Measurements from ENCODE around the gene ZNF507.
"Not testable (repeated sequence)": the region's sequence is repeated elsewhere in the genome, so short reads cannot be mapped to it uniquely, and the experiment has no call there.

Gene ZNF507

GRCh38 chr19:32367063-32367462 lies 21.7 kb downstream of the ZNF507 start:
- DNase-seq (ENCODE audit: low read depth in 4 of 4, low spot score in 1 of 4), result no peak

- DNase-seq (ENCODE audit: low read depth in 4 of 4, low spot score in 1 of 4), result no peak
These were observed 22.6 kb downstream of the ZNF507 start for GRCh38 chr19:32367948-32368536.

DNA sequence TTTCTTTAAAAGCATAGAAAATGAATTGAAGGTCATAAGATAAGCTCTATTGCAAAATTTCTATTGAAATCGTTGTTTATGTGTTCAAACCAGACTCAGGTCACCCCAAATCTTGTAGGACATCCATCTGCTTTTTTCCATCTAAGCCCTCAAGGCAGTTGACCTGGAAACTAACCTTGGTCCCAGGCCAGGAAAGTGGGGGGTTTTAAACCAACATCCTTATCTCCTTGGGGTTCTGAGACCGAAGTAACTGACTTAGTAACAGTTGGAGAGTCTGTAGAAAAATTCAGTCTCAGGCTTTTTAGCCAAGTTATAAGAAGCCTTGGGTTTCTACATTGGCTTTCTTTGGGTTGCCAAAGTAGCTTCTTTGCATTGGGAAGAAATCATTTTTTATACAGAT lies 23.4 kb downstream of the ZNF507 start:
- DNase-seq (ENCODE audit: low read depth in 4 of 4, low spot score in 1 of 4), result no peak

DNA sequence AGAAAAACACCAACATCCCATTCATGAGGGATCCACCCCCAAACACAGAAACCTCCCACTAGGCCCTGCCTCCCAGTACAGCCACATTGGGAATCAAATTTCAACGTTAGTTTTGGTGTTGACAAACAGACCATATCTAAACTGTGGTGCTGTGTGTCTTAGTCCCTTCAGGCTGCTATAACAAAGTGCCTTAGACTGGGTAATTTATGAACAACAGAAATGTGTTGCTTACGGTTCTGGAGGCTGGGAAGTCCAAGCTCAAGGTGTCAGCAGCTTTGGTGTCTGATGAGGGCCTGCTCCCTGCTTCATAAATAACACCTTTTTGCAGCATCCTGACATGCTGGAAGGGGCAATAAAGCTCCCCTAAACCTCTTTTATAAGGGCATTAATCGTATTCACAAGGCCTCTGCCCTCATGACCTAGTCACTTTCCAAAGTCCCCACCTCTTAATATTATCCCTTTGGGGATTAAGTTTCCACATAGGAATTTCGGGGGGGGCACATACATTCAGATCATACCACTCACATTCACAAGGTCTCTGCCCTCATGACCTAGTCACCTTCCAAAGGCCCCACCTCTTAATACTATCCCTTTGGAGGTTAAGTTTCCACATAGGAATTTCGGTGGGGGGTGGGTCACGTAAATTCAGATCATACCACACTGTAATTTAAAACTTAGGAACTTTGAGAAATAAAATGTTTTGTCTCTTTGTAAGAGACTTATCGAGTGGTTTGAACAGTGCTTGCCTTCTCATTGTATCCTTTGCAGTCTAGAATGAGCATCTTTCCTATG lies 27.5 kb downstream of the ZNF507 start:
- no peak for DNase-seq (ENCODE audit: low read depth in 4 of 4, low spot score in 1 of 4)

- no peak for DNase-seq (ENCODE audit: low read depth in 4 of 4, low spot score in 1 of 4)
These were observed 28.3 kb downstream of the ZNF507 start for GRCh38 chr19:32373585-32374295.

- DNase-seq (ENCODE audit: low read depth in 4 of 4, low spot score in 1 of 4), result not testable (repeated sequence)
These were observed 29.0 kb downstream of the ZNF507 start for GRCh38 chr19:32374362-32374761.

DNA sequence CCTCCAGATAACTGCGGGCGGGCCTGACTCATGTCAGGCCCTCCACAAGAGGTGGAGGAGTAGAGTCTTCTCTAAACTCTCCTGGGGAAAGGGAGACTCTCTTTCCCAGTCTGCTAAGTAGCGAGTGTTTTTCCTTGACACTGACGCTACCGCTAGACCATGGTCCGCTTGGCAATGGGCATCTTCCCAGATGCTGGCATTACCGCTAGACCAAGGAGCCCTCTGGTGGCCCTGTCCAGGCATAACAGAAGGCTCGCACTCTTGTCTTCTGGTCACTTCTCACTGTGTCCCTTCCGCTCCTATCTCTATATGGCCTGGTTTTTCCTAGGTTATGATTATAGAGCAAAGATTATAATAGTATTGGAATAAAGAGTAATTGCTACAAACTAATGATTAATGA lies 31.7 kb downstream of the ZNF507 start:
- not testable (repeated sequence) for DNase-seq (ENCODE audit: low read depth in 4 of 4, low spot score in 1 of 4)

DNA sequence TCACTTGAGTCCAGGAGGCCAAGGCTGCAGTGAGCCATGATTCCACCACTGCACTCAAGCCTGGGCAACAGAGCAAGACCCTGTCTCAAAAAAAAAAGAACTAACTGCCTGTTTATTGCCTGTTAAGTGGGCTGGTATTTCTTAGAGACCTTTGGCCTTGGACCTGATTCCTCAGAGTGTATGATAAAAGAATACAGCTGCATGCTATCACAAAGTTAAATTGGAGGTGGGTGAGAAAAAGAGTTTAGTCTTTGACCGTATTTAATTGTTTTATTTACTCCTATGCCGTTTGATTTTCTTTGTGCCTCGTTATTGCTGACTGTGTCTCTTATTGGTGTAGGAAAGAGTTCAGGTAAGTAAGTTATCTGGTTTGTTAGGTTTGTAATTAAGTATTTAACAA lies 34.9 kb downstream of the ZNF507 start:
- no peak for DNase-seq (ENCODE audit: low read depth in 4 of 4, low spot score in 1 of 4)

DNA sequence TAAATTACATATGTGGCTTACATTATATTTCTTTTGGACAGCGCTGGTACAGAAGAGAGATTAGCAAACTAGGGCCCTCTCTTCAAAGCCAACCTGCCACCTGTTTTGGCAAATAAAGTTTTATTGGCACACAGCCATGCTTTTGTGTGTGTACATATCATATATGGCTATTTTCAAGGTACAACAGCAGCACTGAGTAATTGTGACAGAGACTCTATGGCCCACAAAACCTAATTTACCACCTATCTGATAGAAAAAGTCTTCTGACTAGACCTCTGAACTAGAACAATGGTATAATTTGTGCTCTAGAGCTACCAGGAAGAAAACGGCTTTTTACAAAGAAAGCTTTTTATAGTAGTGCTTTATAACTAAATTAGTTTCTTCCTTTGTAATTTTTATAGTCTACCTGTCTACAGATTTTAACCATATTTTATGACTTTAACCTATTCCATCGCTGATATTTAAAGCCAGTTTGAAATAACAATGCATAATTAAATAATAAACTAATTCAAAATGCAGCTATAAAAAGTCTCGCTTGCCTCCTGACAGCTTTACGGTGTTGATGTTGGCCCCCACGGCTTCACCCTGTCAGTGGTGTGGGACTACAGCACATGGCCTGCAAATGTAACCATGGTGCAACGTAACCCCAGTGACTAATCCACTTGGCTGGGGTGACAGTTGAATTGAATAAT lies 42.4 kb downstream of the ZNF507 start:
- no peak for DNase-seq (ENCODE audit: low read depth in 4 of 4, low spot score in 1 of 4)

- no peak for DNase-seq (ENCODE audit: low read depth in 4 of 4, low spot score in 1 of 4)
These were observed 43.0 kb downstream of the ZNF507 start for GRCh38 chr19:32388393-32388855.

- no peak for DNase-seq (ENCODE audit: low read depth in 4 of 4, low spot score in 1 of 4)
These were observed 47.5 kb downstream of the ZNF507 start for GRCh38 chr19:32392901-32393300.

- no peak for DNase-seq (ENCODE audit: low read depth in 4 of 4, low spot score in 1 of 4)
These were observed 50.7 kb downstream of the ZNF507 start for GRCh38 chr19:32396046-32396652.

GRCh38 chr19:32397671-32398101 lies 52.3 kb downstream of the ZNF507 start:
- DNase-seq (ENCODE audit: low read depth in 4 of 4, low spot score in 1 of 4), result no peak

DNA sequence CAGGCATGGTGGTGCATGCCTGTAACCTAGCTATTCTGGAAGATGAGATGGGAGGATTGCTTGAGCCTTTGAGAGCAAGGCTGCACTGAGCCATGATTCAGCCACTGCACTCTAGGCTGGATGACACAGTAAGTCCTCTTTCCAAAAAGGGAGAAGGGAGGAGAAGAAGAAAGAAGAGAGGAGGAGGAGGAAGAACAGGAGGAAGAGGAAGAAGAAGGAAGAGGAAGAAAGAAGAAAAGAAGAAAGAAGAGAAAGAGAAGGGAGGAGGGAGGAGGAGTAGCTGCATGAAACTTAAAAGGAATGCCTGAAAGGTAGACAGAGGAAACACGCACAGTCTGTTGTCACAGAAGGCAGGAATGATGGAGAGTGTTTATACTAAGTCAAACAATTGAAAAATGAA lies 56.6 kb downstream of the ZNF507 start:
- no peak for DNase-seq (ENCODE audit: low read depth in 4 of 4, low spot score in 1 of 4)

GRCh38 chr19:32403291-32403995 lies 58.0 kb downstream of the ZNF507 start:
- no peak for DNase-seq (ENCODE audit: low read depth in 4 of 4, low spot score in 1 of 4)

DNA sequence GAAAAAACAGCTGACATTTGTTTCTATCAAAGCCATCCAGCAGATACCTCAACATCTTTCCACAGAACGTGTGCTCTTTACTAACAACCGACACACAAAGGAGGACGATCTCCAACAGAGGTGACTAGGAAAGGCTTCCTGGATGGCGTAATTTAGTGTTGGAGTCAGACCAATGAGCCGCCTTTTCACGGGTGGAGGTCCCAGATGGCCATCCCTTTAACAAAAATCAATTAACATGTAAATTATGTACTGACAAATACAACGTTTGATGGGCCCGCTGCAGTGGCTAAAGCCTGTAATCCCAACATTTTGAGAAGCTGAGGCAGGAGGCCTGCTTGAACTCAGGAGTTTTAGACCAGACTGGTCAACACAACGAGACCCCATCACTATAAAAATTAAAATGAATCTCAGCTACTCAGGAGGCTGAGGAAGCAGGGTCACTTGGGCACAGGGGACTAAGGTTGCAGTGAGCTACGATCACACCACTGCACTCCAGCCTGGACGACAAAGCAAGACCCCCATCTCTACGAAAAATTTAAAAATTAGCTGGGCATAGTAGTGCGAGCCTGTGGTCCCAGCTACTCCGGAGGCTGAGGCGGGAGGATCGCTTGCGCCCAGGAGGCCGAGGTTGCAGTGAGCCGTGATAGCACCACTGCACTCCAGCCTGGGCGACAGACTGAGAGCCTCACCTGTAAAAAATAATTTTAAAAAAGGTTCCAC lies 59.0 kb downstream of the ZNF507 start:
- no peak for DNase-seq (ENCODE audit: low read depth in 4 of 4, low spot score in 1 of 4)

DNA sequence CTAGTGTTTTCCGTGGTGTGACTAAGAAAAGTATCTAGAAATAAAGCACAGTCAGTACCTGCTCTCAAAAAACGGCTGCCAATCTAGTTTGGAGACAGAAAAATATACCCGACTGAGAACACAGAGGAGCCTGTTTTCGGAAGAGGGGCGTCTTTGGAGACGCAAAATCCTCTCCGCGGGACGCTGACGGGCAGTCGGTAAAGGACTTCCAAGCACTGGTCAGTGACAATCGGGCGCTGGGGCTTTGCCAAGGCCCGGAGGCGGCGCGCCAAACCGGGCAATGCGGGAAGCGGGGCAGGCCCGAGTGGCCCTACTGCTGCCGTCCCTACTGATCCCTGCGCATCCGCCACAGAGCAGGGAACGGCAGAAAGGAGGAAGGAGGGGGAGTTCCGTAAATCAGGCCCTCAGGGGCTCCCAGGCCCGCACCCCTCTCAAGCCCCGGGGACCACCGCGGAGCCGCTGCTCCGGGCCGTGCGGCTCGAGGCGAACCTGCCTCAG lies 59.6 kb downstream of the ZNF507 start:
- no peak for DNase-seq (ENCODE audit: low read depth in 4 of 4, low spot score in 1 of 4)

- DNase-seq (ENCODE audit: low read depth in 4 of 4, low spot score in 1 of 4), result peak; percentile 80 to 90 (median 88)
These were observed 60.2 kb downstream of the ZNF507 start, which contains the start of gene DPY19L3 for GRCh38 chr19:32405431-32406160. Gene DPY19L3, plus strand, starts transcription at chr19:32405770. Its CDS starts 2,484 bp downstream, at chr19:32408254.

All from stimulated activated CD4-positive, alpha-beta T cell treated with anti-CD3 and anti-CD28 coated beads, Interleukin-1b, Interleukin-23, amount 100 ng/mL, for 24 hours (primary cell).